ENCODE results near the gene MYCN. TPM values are rescaled to one million over a fixed set of nuclear protein-coding genes. Genes with fewer than 3 reads are reported as not detected.

The MYCN gene
- total RNA-seq, 1 donor from 2014 or later: 3.1 TPM

DNA sequence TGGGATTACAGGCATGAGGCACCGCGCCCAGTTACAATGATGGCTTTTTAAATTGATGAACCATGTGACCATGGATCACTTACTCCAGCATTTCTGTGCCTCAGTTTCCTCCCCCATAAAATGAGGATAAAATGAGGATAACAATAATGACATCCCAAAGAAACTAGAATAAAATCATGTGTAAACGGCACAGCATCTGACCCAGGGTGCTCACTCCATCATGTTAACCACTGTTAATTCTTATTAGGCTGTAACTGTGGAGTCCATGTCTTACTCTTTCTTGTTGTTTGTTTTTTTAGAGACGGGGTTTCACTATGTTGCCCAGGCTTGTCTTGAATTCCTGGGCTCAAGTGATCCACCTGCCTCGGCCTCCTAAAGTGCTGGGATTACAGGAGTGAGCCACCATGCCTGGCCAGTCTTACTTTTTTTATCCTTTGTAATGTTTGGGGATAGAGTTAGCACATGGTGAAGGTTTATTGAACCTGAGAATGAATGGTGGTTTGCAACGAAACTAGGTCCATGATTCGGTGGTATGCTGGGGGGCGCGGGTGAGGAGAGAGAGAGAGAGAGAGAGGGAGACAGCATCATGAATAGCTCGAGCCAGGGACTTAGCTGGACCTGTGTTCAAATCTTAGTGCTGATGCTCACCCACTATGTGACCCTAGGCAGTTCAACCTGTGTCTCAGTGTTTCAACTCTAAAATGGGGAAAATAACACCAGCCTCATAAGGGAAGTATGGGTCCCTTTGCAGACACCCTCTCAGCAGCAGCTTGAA lies 52.3 kb downstream of the MYCN start:
- DNase-seq (ENCODE audit: low read depth, low spot score): no peak

DNA sequence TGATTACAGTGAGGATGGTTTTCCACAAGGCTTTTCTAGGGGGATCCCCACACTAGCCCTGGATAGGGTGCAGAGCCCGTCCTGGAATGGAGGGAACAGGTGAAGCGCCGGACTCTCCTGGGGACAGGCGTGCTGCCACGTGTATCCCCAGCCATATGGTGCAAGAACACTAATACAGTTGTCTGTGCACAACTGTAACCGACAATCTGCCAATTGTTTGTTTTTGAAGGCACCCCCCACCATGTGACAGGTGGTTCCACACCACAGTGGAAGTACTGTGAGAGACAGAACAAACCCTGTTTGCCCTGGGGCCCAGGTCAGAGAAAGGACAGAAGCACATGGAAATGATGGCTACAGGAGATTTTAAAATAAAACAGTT lies 52.9 kb downstream of the MYCN start:
- no peak for DNase-seq (ENCODE audit: low read depth, low spot score)

DNA sequence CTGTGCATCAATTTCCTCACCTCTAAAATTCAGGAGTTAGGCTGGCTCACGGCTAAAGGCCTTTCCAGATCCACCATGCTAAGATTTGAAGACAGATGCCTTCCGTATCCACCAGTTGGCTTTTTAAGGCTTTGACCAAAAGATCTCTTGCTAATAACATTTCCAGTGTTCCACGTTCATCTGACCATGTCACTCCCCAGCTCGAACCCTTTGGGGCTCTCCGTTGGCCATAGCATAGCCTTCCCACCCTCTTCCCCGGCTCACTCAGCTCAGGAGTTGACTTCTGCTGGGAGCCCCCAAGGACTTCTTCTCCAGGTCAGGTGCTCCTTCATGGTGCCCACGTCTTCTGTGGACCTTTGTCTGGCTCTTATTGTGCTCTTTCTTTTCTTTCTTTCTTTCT lies 53.3 kb downstream of the MYCN start:
- no peak for DNase-seq (ENCODE audit: low read depth, low spot score)

DNA sequence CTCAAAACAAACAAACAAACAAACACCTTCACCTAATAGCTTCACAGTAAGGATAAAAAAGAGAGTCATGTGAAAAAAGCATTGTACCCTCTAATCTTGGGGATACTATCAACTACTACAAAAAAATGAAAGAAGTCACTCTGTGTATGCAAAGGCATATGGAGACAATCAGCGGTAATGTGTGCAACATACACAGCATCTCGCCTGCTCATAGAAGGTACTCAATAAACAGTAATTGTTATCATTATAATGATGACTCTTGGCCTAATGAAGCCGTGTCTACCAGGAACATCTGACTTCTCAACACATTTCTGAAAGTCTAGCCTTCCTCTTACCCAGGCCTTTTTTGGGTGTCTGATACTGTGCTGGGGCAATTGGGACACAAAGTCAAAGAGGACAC lies 55.3 kb downstream of the MYCN start:
- no peak for DNase-seq (ENCODE audit: low read depth, low spot score)
